EL (cell line): ENCODE data around the gene CA6.
A peak's percentile ranks its signal among the peaks of the same experiment; 100 is the strongest.
"Not testable (repeated sequence)": the region's sequence is repeated elsewhere in the genome, so short reads cannot be mapped to it uniquely, and the experiment has no call there.

Experiments used
- DNase-seq: peaks from one replicate; pipeline ENCODE4 v3.0.0-alpha.2; 2016

CA6 gene

GRCh38 chr1:9006956-9007615 lies 61.4 kb downstream of the CA6 start:
- DNase-seq, result no peak

- DNase-seq, result no peak
These were observed 62.6 kb downstream of the CA6 start for GRCh38 chr1:9008236-9008635.

- DNase-seq, result peak; percentile 35
These were observed 64.0 kb downstream of the CA6 start for GRCh38 chr1:9009438-9010370.

- DNase-seq, result no peak
These were observed 65.2 kb downstream of the CA6 start for GRCh38 chr1:9010781-9011323.

GRCh38 chr1:9013819-9014218 lies 68.2 kb downstream of the CA6 start:
- no peak for DNase-seq

GRCh38 chr1:9014475-9015375 lies 69.1 kb downstream of the CA6 start:
- DNase-seq, result no peak

GRCh38 chr1:9016455-9016854 lies 70.8 kb downstream of the CA6 start:
- no peak for DNase-seq

GRCh38 chr1:9018333-9018732 lies 72.7 kb downstream of the CA6 start:
- no peak for DNase-seq

- DNase-seq, result no peak
These were observed 74.2 kb downstream of the CA6 start for GRCh38 chr1:9019896-9020295.

- DNase-seq, result no peak
These were observed 74.6 kb downstream of the CA6 start for GRCh38 chr1:9020305-9020704.

GRCh38 chr1:9022026-9022738 lies 76.5 kb downstream of the CA6 start:
- DNase-seq, result not testable (repeated sequence)

GRCh38 chr1:9022773-9023172 lies 77.1 kb downstream of the CA6 start:
- DNase-seq, result no peak
